NCI-H510A (cell line): ENCODE data around the gene DDX54.
A peak's percentile ranks its signal among the peaks of the same experiment; 100 is the strongest.

ENCODE experiments used
- DNase-seq: peaks from one replicate; lab custom pipeline; 2025; lab: John Stamatoyannopoulos, UW

Gene DDX54

GRCh38 chr12:113185180-113186032 is at the start of gene DDX54, which contains the start of gene RITA1:
DDX54 (minus strand) TSS chr12:113185478; CDS start chr12:113185451, 27 bp downstream.
RITA1 (plus strand) TSS chr12:113185721; CDS start chr12:113186747, 1,026 bp downstream.
- DNase-seq, result peak; percentile 85

- no peak for DNase-seq
Observed at GRCh38 chr12:113234483-113234882, 49.2 kb upstream of the DDX54 start.

- DNase-seq, result no peak
Observed at GRCh38 chr12:113233967-113234366, 48.7 kb upstream of the DDX54 start.

- DNase-seq, result peak; percentile 98
Observed at GRCh38 chr12:113232840-113233585, 47.7 kb upstream of the DDX54 start.

GRCh38 chr12:113232089-113232839 is 47.0 kb upstream of the DDX54 start:
- DNase-seq, result no peak

GRCh38 chr12:113231235-113232088 is 46.2 kb upstream of the DDX54 start:
- no peak for DNase-seq

- no peak for DNase-seq
Observed at GRCh38 chr12:113230315-113231234, 45.3 kb upstream of the DDX54 start.

- DNase-seq, result no peak
Observed at GRCh38 chr12:113228394-113229028, 43.2 kb upstream of the DDX54 start.

GRCh38 chr12:113227686-113228391 is 42.6 kb upstream of the DDX54 start:
- no peak for DNase-seq

- no peak for DNase-seq
Observed at GRCh38 chr12:113226696-113227568, 41.7 kb upstream of the DDX54 start.

- no peak for DNase-seq
Observed at GRCh38 chr12:113224955-113225354, 39.7 kb upstream of the DDX54 start.

- DNase-seq, result peak; percentile 41
Observed at GRCh38 chr12:113222730-113223531, 37.7 kb upstream of the DDX54 start.

GRCh38 chr12:113221997-113222729 is 36.9 kb upstream of the DDX54 start:
- no peak for DNase-seq

- peak; percentile 99 for DNase-seq
Observed at GRCh38 chr12:113221181-113221996, 36.1 kb upstream of the DDX54 start, which contains the start of gene TPCN1. TPCN1 (plus strand) TSS chr12:113221464; CDS start chr12:113226853, 5,389 bp downstream.

- peak; percentile 46 for DNase-seq
Observed at GRCh38 chr12:113220593-113221180, 35.4 kb upstream of the DDX54 start.
